ENCODE results near the gene DSCAM. TPM values are rescaled to one million over a fixed set of nuclear protein-coding genes. Genes with fewer than 3 reads are reported as not detected.

DSCAM gene
- total and polyA plus RNA-seq, 10 of the 15 experiments (the other 5 are each of a cell fraction or from before 2014, with no cell fraction given) = not detected

DNA sequence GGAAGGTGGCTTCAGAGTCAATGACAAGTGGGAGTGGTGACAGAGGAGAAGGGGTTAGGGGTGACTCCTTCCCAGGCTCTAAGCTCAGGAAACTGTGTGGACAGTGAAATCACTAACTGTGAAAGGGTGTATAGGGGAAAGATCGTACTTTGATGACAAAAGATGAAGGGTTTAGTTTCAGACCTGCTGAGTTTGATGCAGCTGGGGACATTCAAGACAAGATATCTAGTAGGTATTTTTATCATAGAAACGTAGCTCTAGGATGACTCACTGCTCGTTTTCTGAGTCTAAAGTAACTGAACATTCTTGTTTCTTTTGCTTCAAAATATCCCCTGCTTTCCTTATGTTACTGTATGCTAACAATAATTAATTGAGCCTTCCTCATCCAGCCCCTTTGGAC is 830.7 kb downstream of the DSCAM start:
- no peak overlapping the region for H3K4me3 ChIP-seq
- H4K20me1 ChIP-seq (ENCODE audit: control insufficient read depth, insufficient read depth) = no peaks in the 10 kb centered on the region
- POLR2A ChIA-PET = no interaction called here
- RAD21 ChIA-PET (ENCODE audit: unreplicated experiment) = no interaction called here
- SMC1A ChIA-PET (ENCODE audit: uncharacterized antibody, unreplicated experiment) = no interaction called here
- no peak overlapping the region for H3K9ac ChIP-seq (ENCODE audit: control insufficient read depth, insufficient read depth, low read length)
- 13% methylated on average over 3 of the region's 3 CpGs for WGBS (ENCODE audit: insufficient coverage, insufficient replicate concordance, low lambda C conversion rate, missing lambda C conversion rate)
- in situ Hi-C loops (cut with MboI) = no loop called here
- no peak overlapping the region for H2AFZ ChIP-seq (ENCODE audit: control insufficient read depth, low read depth, low read length)
- no peak for ATAC-seq
- no peaks in the 10 kb centered on the region for H3K4me1 ChIP-seq (ENCODE audit: control insufficient read depth, insufficient read depth, low read length)
- no peak overlapping the region for H3K4me2 ChIP-seq (ENCODE audit: control insufficient read depth, insufficient read depth)
- H3K27me3 ChIP-seq (replicated peaks in 1 of 2; ENCODE audit: control insufficient read depth in 2 of 2, insufficient read depth in 2 of 2, low read length in 1 of 2) = no peaks in the 10 kb centered on the region
- DNase-seq (ENCODE audit: low read depth, low spot score) = no peak
- FAIRE-seq = no peak
- intact Hi-C loops (cut with micrococcal nuclease; ENCODE audit: unreplicated experiment) = no loop called here
- H3K36me3 ChIP-seq (ENCODE audit: control insufficient read depth in 2 of 2, insufficient read depth in 2 of 2, low read length in 1 of 2) = no peaks in the 10 kb centered on the region
- no peak overlapping the region for H3K27ac ChIP-seq (ENCODE audit: control insufficient read depth, insufficient read depth)
- H3K79me2 ChIP-seq (ENCODE audit: control insufficient read depth, insufficient read depth, low read length) = no peaks in the 10 kb centered on the region
- no TSS peak for BruUV-seq (replicated peaks)
- no peak for TF ChIP-seq BHLHE40 (IDR thresholded peaks at IDR 0.05; ENCODE audit: borderline replicate concordance in 1 of 2, low read depth in 2 of 2, low read length in 1 of 2)
- no peak for TF ChIP-seq POLR2AphosphoS5 (IDR thresholded peaks at IDR 0.05; ENCODE audit: low read length)
- TF ChIP-seq, protein P1, sequence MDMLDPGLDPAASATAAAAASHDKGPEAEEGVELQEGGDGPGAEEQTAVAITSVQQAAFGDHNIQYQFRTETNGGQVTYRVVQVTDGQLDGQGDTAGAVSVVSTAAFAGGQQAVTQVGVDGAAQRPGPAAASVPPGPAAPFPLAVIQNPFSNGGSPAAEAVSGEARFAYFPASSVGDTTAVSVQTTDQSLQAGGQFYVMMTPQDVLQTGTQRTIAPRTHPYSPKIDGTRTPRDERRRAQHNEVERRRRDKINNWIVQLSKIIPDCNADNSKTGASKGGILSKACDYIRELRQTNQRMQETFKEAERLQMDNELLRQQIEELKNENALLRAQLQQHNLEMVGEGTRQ (IDR thresholded peaks at IDR 0.05; ENCODE audit: borderline replicate concordance, low read depth, low read length) = no peak
- TF ChIP-seq YBX1 (IDR thresholded peaks at IDR 0.05) = no peak
- no peak for TF ChIP-seq RAD21 (IDR thresholded peaks at IDR 0.05; ENCODE audit: insufficient read depth, low read depth, low read length)
- no peak for TF ChIP-seq ZNF384 (IDR thresholded peaks at IDR 0.05; ENCODE audit: borderline replicate concordance, low read depth, low read length)
- no peak for TF ChIP-seq SP1 (IDR thresholded peaks at IDR 0.05; ENCODE audit: low read depth, low read length)
- TF ChIP-seq ZNF622 (IDR thresholded peaks at IDR 0.05) = no peak
- no peaks in the 10 kb centered on the region; the same call in 2 of the 3 replicates for H3K9me3 ChIP-seq (replicated peaks; ENCODE audit: control insufficient read depth, insufficient read depth, low read length)
- CTCF ChIA-PET = no interaction called here

DNA sequence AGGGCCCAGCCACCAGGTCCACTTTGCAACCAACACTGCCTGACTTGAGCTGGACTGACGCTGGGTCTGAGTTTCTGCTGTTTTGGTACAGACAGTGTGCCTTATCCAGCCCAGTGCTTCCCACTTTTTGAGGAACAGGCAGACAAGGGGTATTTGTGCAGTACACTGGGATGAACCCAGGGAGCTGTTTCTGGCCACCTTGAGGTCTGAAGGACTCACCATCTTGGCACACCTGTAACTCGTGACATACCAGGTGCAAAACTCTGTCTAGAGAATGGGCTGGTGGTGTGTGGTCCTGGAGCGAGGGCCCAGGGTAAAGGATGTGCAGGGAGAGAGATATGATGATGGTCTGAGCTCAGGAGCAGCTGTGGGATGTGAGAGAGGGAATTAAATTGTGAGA is 831.1 kb downstream of the DSCAM start:
- RAD21 ChIA-PET (ENCODE audit: unreplicated experiment) = no interaction called here
- WGBS (ENCODE audit: insufficient coverage, insufficient replicate concordance, low lambda C conversion rate, missing lambda C conversion rate) = 0% methylated on average over 3 of the region's 3 CpGs
- ATAC-seq (no peak), FAIRE-seq (no peak), DNase-seq (ENCODE audit: low read depth, low spot score) (no peak)
- POLR2A ChIA-PET = no interaction called here
- Histone ChIP-seq H3K9ac (ENCODE audit: control insufficient read depth, insufficient read depth, low read length) (no peak overlapping the region), H3K36me3 (ENCODE audit: control insufficient read depth in 2 of 2, insufficient read depth in 2 of 2, low read length in 1 of 2) (no peaks in the 10 kb centered on the region), H3K27ac (ENCODE audit: control insufficient read depth, insufficient read depth) (no peak overlapping the region), H3K27me3 (replicated peaks in 1 of 2; ENCODE audit: control insufficient read depth in 2 of 2, insufficient read depth in 2 of 2, low read length in 1 of 2) (no peaks in the 10 kb centered on the region), H3K4me1 (ENCODE audit: control insufficient read depth, insufficient read depth, low read length) (no peaks in the 10 kb centered on the region), H3K79me2 (ENCODE audit: control insufficient read depth, insufficient read depth, low read length) (no peaks in the 10 kb centered on the region), H3K9me3 (replicated peaks; ENCODE audit: control insufficient read depth, insufficient read depth, low read length) (no peaks in the 10 kb centered on the region; the same call in 2 of the 3 replicates), H2AFZ (ENCODE audit: control insufficient read depth, low read depth, low read length) (no peak overlapping the region), H3K4me2 (ENCODE audit: control insufficient read depth, insufficient read depth) (no peak overlapping the region), H3K4me3 (no peak overlapping the region), H4K20me1 (ENCODE audit: control insufficient read depth, insufficient read depth) (no peaks in the 10 kb centered on the region)
- in situ Hi-C loops (cut with MboI) = no loop called here
- CTCF ChIA-PET = no interaction called here
- SMC1A ChIA-PET (ENCODE audit: uncharacterized antibody, unreplicated experiment) = no interaction called here
- no peak for TF ChIP-seq EZH2 (IDR thresholded peaks at IDR 0.05; ENCODE audit: borderline replicate concordance, control insufficient read depth, low read depth, low read length)
- TF ChIP-seq, protein P2, sequence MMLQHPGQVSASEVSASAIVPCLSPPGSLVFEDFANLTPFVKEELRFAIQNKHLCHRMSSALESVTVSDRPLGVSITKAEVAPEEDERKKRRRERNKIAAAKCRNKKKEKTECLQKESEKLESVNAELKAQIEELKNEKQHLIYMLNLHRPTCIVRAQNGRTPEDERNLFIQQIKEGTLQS (IDR thresholded peaks at IDR 0.05; ENCODE audit: borderline replicate concordance, extremely low read depth, low read depth, low read length) = no peak
- no peak for TF ChIP-seq TCF12 (IDR thresholded peaks at IDR 0.05; ENCODE audit: low read depth, low read length)
- no peak for TF ChIP-seq STAT1 (conservative IDR thresholded peaks at IDR 0.05)
- BruUV-seq (replicated peaks) = no TSS peak
- intact Hi-C loops (cut with micrococcal nuclease; ENCODE audit: unreplicated experiment) = no loop called here

All from GM12878 (cell line).